Liver (tissue), 3 donors: ENCODE data around the gene GCNT1.

Source experiments
- SP1 ChIP-seq: IDR thresholded peaks from 2 replicates; pipeline ENCODE4 v1.6.1; 2018; ENCODE audit warnings: antibody characterized with exemption, mild to moderate bottlenecking
- TAF1 ChIP-seq: conservative IDR thresholded peaks from 2 replicates; pipeline ENCODE4 v1.6.1; 2016; ENCODE audit warnings: antibody characterized with exemption, mild to moderate bottlenecking
- YY1 ChIP-seq: IDR thresholded peaks from 2 replicates; pipeline ENCODE4 v1.6.1; 2016; ENCODE audit warnings: antibody characterized with exemption, mild to moderate bottlenecking
- TF ChIP-seq, protein P1 (sequence below): fragments of 150-350 bp; IDR thresholded peaks from 2 replicates; pipeline ENCODE4 v1.5.1; 2017; ENCODE audit warnings: improper control_type of control experiment, low read depth, low read length; ENCODE audit not compliant: missing input control
- TF ChIP-seq, protein P2 (sequence below): IDR thresholded peaks from 2 replicates; pipeline ENCODE4 v1.6.1; 2016; ENCODE audit warnings: antibody characterized with exemption
- donor health status: healthy.
- donor health status: healthy.

DNA sequence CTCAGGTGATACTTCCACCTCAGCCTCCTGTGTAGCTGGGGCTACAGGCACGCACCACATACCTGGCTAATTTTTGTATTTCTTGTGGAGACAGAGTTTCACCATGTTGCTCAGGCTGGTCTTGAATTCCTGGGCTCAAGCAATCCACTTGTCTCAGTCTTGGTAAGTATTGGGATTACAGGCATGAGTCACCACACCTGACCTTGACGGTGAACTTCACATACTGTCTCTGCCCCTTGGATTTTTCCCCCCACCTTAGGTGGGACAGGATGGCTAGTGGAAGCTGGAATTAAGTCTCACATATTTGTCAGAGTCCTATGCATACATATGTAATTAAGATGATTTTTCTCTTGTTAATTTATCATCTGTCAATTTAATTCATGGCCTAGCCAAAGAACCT, 43.8 kb upstream of the GCNT1 start:
- TF ChIP-seq, protein P1, sequence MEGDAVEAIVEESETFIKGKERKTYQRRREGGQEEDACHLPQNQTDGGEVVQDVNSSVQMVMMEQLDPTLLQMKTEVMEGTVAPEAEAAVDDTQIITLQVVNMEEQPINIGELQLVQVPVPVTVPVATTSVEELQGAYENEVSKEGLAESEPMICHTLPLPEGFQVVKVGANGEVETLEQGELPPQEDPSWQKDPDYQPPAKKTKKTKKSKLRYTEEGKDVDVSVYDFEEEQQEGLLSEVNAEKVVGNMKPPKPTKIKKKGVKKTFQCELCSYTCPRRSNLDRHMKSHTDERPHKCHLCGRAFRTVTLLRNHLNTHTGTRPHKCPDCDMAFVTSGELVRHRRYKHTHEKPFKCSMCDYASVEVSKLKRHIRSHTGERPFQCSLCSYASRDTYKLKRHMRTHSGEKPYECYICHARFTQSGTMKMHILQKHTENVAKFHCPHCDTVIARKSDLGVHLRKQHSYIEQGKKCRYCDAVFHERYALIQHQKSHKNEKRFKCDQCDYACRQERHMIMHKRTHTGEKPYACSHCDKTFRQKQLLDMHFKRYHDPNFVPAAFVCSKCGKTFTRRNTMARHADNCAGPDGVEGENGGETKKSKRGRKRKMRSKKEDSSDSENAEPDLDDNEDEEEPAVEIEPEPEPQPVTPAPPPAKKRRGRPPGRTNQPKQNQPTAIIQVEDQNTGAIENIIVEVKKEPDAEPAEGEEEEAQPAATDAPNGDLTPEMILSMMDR = no peak
- TF ChIP-seq SP1 = no peak
- no peak for TF ChIP-seq YY1
- TF ChIP-seq, protein P2, sequence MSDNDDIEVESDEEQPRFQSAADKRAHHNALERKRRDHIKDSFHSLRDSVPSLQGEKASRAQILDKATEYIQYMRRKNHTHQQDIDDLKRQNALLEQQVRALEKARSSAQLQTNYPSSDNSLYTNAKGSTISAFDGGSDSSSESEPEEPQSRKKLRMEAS = no peak
- no peak for TF ChIP-seq TAF1
